HEK293T (cell line): ENCODE results near the gene ADK.

ENCODE experiments used
- BHLHE40 ChIP-seq: fragments of 450-650 bp; IDR thresholded peaks from 2 replicates; pipeline ENCODE4 v1.6.1; 2016; ENCODE audit warnings: mild to moderate bottlenecking, moderate library complexity, borderline replicate concordance
- ELF4 ChIP-seq: fragments of 450-650 bp; IDR thresholded peaks from 2 replicates; pipeline ENCODE4 v1.6.1; 2017; ENCODE audit warnings: antibody characterized with exemption
- HDGF ChIP-seq: fragments of 450-650 bp; IDR thresholded peaks from 2 replicates; pipeline ENCODE4 v1.6.1; 2017; ENCODE audit warnings: antibody characterized with exemption, borderline replicate concordance
- LEF1 ChIP-seq: fragments of 450-650 bp; IDR thresholded peaks from 2 replicates; pipeline ENCODE4 v1.6.1; 2017; ENCODE audit warnings: mild to moderate bottlenecking, borderline replicate concordance
- SP1 ChIP-seq: fragments of 450-650 bp; IDR thresholded peaks from 2 replicates; pipeline ENCODE4 v1.6.1; 2017

- no peak for TF ChIP-seq SP1
- no peak for TF ChIP-seq BHLHE40
- TF ChIP-seq HDGF = no peak
- no peak for TF ChIP-seq ELF4
- no peak for TF ChIP-seq LEF1
Observed at GRCh38 chr10:74400186-74400585, 249.2 kb downstream of the ADK start.
